Mammary epithelial cell (primary cell): ENCODE data around the gene MAP4K4.

ENCODE experiments used
- CTCF ChIP-seq, 2 donors: IDR thresholded peaks in 1 of 2; conservative IDR thresholded peaks in 1 of 2; 2 replicates each; pipeline ENCODE4 v1.5.1; 2011 to 2012; ENCODE audit warnings: inconsistent platforms in 2 of 2, low read length in 2 of 2, mild to moderate bottlenecking in 2 of 2, control low read depth in 1 of 2, low read depth in 1 of 2; ENCODE audit not compliant: insufficient read depth in 1 of 2; ENCODE audit errors: extremely low read depth in 1 of 2
- EZH2 ChIP-seq: IDR thresholded peaks from 2 replicates; pipeline ENCODE4 v1.6.1; 2012; ENCODE audit warnings: low read length, inconsistent platforms, borderline replicate concordance

- no peak for TF ChIP-seq CTCF (conservative IDR thresholded peaks at IDR 0.05 in 1 of 2, IDR thresholded peaks at IDR 0.05 in 1 of 2; ENCODE audit: extremely low read depth in 1 of 2, insufficient read depth in 1 of 2, low read depth in 1 of 2, low read length in 2 of 2)
- TF ChIP-seq EZH2 = no peak
Measured at GRCh38 chr2:101881131-101881530, 183.6 kb downstream of the MAP4K4 start.
